Measurements from ENCODE around the gene ABHD11. TPM values are rescaled to one million over a fixed set of nuclear protein-coding genes. Genes with fewer than 3 reads are reported as not detected.

The ABHD11 gene
- total RNA-seq, 1 donor from 2014 or later = 55.8 TPM

GRCh38 chr7:73701357-73701995 is 37.1 kb downstream of the ABHD11 start:
- peak; percentile 68 for DNase-seq (ENCODE audit: low spot score)

- no peak for DNase-seq (ENCODE audit: low spot score)
These were observed 37.9 kb downstream of the ABHD11 start for GRCh38 chr7:73700581-73701134.

GRCh38 chr7:73700069-73700423 is 38.6 kb downstream of the ABHD11 start:
- DNase-seq (ENCODE audit: low spot score) = no peak

GRCh38 chr7:73699370-73700068 is 39.1 kb downstream of the ABHD11 start:
- peak; percentile 54 for DNase-seq (ENCODE audit: low spot score)

GRCh38 chr7:73698410-73698809 is 40.2 kb downstream of the ABHD11 start:
- DNase-seq (ENCODE audit: low spot score) = no peak

- no peak for DNase-seq (ENCODE audit: low spot score)
These were observed 42.2 kb downstream of the ABHD11 start for GRCh38 chr7:73696372-73696771.

- DNase-seq (ENCODE audit: low spot score) = no peak
These were observed 48.0 kb downstream of the ABHD11 start for GRCh38 chr7:73690646-73691045.

GRCh38 chr7:73688288-73688687 is 50.3 kb downstream of the ABHD11 start:
- DNase-seq (ENCODE audit: low spot score) = no peak

Other genes starting within 250 kb of the ABHD11 start
- gene BAZ1B, start 216.5 kb downstream of the ABHD11 start, total RNA-seq = 50.7 TPM
- 57.7 TPM for gene BCL7B, start 181.1 kb downstream of the ABHD11 start, total RNA-seq
- 39.2 TPM for gene TBL2, start 160.2 kb downstream of the ABHD11 start, total RNA-seq
- gene MLXIPL, start 114.3 kb downstream of the ABHD11 start, total RNA-seq = 117 TPM
- 13.5 TPM for gene VPS37D, start 71.0 kb downstream of the ABHD11 start, total RNA-seq
- 15.9 TPM for gene DNAJC30, start 55.3 kb downstream of the ABHD11 start, total RNA-seq
- 57.6 TPM for gene BUD23, start 55.2 kb downstream of the ABHD11 start, total RNA-seq
- 33.8 TPM for gene STX1A, start 19.1 kb downstream of the ABHD11 start, total RNA-seq
- 129 TPM for gene CLDN3, start 31.5 kb upstream of the ABHD11 start, total RNA-seq
- 201 TPM for gene CLDN4, start 92.2 kb upstream of the ABHD11 start, total RNA-seq
- 3.1 TPM for gene METTL27, start 103.7 kb upstream of the ABHD11 start, total RNA-seq
- gene TMEM270, start 122.4 kb upstream of the ABHD11 start, total RNA-seq = not detected